Activated CD4-positive, alpha-beta T cell treated with anti-CD3 and anti-CD28 coated beads, Interleukin-2, Interleukin-4, amounts not matched to agents 100 ng/mL and 50 ng/mL, durations not matched to agents 16 hours and 8 hours (primary cell): ENCODE measurements around the gene FGF14.
"Not testable (repeated sequence)": the region's sequence is repeated elsewhere in the genome, so short reads cannot be mapped to it uniquely, and the experiment has no call there.

Experiments
- DNase-seq: peaks from one replicate; pipeline ENCODE4 v3.0.0-alpha.2; 2020; ENCODE audit warnings: low spot score

FGF14 gene

GRCh38 chr13:101868585-101869469 lies 533.0 kb downstream of the FGF14 start:
- DNase-seq = no peak

- no peak for DNase-seq
These were observed 534.8 kb downstream of the FGF14 start for GRCh38 chr13:101866889-101867581.

GRCh38 chr13:101858860-101859259 lies 543.0 kb downstream of the FGF14 start:
- DNase-seq = no peak

- no peak for DNase-seq
These were observed 555.1 kb downstream of the FGF14 start for GRCh38 chr13:101846701-101847100.

- DNase-seq = no peak
These were observed 555.6 kb downstream of the FGF14 start for GRCh38 chr13:101846249-101846648.

GRCh38 chr13:101845245-101846020 lies 556.4 kb downstream of the FGF14 start:
- DNase-seq = no peak

- DNase-seq = no peak
These were observed 560.1 kb downstream of the FGF14 start for GRCh38 chr13:101841698-101842097.

- no peak for DNase-seq
These were observed 563.5 kb downstream of the FGF14 start for GRCh38 chr13:101838323-101838722.

GRCh38 chr13:101837778-101838177 lies 564.1 kb downstream of the FGF14 start:
- not testable (repeated sequence) for DNase-seq

- no peak for DNase-seq
These were observed 564.6 kb downstream of the FGF14 start for GRCh38 chr13:101837288-101837687.

GRCh38 chr13:101835920-101836319 lies 565.9 kb downstream of the FGF14 start:
- no peak for DNase-seq

GRCh38 chr13:101833671-101834070 lies 568.2 kb downstream of the FGF14 start:
- no peak for DNase-seq

GRCh38 chr13:101830035-101830434 lies 571.8 kb downstream of the FGF14 start:
- DNase-seq = no peak

GRCh38 chr13:101829484-101829883 lies 572.4 kb downstream of the FGF14 start:
- DNase-seq = no peak

GRCh38 chr13:101828119-101828518 lies 573.7 kb downstream of the FGF14 start:
- DNase-seq = no peak

- DNase-seq = no peak
These were observed 584.0 kb downstream of the FGF14 start for GRCh38 chr13:101817898-101818297.

GRCh38 chr13:101811881-101812280 lies 590.0 kb downstream of the FGF14 start:
- no peak for DNase-seq

- no peak for DNase-seq
These were observed 590.5 kb downstream of the FGF14 start for GRCh38 chr13:101811284-101811839.

GRCh38 chr13:101799196-101799595 lies 602.7 kb downstream of the FGF14 start:
- no peak for DNase-seq

GRCh38 chr13:101798437-101798836 lies 603.4 kb downstream of the FGF14 start:
- no peak for DNase-seq

- no peak for DNase-seq
These were observed 606.4 kb downstream of the FGF14 start for GRCh38 chr13:101795460-101795859.

- no peak for DNase-seq
These were observed 606.8 kb downstream of the FGF14 start for GRCh38 chr13:101795025-101795424.
